Measurements from ENCODE around the gene TMEM143.
"Not testable (repeated sequence)": the region's sequence is repeated elsewhere in the genome, so short reads cannot be mapped to it uniquely, and the experiment has no call there.

Gene TMEM143

DNA sequence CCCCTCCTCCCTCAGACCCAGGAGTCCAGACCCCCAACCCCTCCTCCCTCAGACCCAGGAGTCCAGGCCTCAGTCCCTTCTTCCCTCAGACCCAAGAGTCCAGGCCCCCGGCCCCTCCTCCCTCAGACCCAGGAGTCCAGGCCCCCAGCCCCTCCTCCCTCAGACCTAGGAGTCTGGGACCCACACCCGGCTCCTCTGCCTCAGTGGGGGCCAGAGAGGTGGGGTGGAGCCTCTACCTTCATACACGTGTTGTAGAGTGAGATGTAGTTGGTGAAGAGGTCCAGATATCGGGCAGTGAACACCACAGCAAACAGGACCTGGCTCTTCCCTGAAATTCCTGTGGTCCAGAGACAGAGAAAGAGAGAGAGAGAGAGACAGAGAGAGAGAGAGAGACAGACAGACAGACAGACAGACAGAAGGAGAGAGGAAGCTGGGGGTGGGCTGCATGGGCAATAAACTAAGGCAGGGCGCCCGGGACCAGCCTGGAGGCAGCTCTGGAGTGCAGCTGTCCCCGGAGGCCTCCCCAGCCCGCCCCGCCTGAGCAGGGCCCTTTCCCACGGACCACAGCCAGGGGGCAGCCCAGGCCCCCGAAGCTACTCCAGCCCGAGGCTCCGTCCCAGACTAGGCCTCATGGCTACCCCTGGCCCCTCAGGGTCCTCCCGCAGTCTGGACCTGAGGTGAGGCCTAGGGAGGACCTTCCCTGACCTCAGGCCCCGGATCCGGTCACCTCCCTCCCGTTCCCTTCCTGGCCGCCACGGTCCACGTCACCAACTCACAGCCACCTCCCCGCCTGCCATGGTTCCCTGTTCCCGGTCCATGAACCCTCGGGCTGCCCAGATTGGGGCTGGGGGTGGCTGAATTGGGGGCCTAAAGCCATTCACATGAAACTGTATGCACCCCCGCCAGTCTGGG lies 26.7 kb upstream of the TMEM143 start:
- DNase-seq = peak in 1 of 2 donors; percentile 52

DNA sequence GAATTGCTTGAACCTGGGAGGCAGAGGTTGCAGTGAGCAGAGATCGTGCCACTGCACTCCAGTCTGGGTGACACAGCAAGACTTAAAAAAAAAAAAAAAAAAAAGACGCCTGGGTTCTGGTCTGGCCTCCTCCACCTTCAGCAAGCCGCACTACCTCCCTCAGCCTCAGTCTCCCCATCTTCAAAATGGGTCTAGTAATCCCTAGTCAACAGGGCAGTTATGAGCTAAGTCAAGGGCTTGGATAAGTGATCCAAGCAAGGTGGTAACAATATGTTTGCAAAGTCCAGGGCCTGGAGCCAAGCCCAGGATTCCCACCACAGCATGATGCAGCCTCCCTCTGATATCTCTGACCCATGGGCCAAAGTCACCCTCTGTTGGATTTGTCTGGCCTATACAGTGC lies 23.2 kb upstream of the TMEM143 start:
- no peak for DNase-seq

DNA sequence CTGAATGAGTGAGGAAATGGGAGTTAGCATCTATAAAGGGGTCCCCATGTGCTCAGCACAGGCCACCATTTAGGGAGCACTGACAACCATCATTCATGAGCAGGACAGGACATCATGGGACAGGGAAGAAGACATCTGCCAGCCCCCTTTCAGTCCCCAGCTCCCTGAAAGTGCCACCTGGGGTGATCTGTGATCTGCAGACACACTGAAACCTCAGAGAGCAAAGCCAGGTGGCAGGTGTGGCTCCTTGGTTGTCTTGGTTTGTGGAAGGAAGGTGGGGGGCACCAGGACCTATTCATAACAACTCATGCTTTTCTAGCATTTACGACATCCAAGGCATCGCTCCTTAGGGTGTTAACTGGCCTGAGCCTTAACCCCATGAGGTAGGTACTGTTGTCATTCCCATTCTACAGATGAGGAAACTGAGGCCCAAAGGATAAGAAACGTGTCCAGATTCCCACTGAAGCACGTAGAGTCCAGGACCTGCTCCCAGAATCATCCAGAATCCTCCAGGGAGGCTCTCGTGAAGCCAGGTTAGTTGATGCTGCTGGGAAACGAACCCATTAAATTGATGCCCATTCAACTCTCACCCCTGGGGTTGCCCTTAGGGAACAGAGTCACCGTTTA lies 21.8 kb upstream of the TMEM143 start:
- no peak for DNase-seq

DNA sequence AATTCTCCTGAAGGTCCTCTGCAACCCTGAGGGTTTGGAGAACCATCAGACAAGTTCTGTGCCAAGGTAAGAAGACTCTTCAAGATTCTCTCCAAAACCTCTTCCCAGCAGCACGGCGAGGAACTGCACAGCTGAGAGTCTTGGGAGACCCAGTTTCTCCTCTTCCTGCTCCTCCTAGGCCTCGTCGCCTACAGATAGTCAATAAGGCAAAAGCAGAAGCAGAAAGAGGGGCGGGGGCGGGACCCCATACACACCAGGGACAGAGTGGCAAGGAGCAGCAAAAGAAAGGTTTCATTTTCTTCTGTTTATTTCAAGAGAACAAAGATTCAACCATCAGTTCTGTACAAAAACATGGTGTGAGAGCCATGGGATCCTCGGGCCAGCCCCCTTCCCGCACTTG lies 18.5 kb upstream of the TMEM143 start:
- DNase-seq = no peak

DNA sequence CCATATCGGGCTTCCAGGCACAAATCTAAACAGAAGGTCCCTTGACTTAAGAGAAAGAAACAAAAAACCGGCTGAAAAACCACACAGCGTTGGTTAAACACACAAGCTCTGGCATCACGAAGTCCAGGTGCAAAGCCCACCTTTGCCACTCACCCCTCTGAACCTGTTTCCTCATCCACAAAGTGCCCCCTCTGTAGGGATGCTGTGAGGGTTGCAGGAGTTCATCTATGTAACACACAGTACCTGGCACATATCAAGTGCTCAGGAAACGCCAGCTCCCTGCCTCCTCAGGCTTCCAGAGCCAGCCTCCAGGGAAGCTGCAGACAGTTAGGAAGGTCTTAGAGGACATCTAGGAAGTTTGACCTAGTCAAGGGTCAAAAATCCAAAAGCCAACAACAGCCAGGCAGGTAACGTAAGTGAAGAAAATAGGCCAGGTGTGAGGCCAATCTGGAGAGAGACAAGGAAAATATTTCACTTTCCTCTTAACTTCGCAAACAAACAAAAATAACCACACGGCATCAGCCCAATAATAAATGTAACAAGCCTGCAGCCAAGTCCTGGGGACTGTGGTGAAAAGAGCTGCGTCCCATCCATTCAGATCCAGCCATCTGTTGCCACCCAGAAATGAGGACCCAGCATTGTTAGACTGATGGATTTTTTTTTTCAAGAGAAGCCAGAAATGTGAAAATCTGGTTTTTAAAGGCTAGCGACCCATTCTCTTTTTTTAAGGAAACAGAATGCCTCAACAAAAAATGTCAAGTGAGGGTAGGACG lies 17.6 kb upstream of the TMEM143 start:
- no peak for DNase-seq

DNA sequence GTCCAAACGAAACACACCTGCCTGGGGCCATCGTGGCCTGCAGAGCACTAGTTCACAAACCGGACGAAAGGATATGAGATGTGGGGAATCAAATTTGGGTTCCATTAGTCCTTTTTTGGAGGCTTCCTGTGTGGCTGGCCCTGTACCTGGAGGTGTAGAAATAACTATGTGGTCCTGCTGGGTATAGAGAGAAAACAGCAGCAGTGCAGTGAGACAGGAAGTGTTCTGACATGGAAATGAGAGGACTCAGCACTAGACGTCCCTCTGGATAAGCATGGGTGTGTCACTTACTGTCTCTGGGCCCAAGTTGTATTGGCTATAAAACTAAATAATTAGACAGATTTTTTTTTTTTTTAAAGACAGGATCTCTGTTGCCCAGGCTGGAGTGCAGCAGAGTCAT lies 15.3 kb upstream of the TMEM143 start:
- no peak for DNase-seq

DNA sequence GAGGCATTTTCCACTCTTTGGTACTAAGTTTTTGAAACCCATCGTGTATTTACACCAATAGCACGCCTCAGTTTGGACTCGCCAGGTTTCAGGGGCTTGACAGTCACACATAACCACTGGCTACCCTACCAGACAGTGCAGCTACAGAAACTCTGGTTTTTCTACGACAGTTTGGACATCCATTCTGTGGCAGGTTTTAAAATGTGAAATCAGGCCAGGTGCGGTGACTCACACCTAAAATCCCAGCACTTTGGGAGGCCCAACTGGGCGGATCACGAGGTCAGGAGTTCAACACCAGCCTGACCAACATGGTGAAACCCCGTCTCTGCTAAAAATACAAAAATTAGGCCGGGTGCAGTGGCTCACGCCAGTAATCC lies 14.4 kb upstream of the TMEM143 start:
- no peak for DNase-seq

- no peak for DNase-seq
These were observed 9.8 kb upstream of the TMEM143 start for GRCh38 chr19:48373567-48373966.

GRCh38 chr19:48372904-48373303 lies 9.2 kb upstream of the TMEM143 start:
- no peak for DNase-seq

DNA sequence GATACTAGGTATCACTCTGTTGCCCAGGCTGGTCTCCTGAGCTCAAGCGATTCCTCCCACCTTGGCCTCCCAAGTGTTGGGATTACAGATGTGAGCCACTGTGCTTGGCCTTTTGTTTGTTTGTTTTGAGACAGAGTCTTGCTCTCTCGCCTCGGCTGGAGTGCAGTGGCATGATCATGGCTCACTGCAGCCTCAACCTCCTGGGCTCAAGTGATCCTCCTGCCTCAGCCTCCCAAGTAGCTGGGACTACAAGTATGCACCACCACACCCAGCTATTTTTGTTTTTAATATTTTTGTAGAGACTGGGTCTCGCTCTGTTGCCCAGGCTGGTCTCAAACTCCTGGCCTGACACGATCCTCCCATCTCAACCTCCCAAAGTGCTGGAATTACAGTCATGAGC lies 8.0 kb upstream of the TMEM143 start:
- DNase-seq = not testable (repeated sequence)

DNA sequence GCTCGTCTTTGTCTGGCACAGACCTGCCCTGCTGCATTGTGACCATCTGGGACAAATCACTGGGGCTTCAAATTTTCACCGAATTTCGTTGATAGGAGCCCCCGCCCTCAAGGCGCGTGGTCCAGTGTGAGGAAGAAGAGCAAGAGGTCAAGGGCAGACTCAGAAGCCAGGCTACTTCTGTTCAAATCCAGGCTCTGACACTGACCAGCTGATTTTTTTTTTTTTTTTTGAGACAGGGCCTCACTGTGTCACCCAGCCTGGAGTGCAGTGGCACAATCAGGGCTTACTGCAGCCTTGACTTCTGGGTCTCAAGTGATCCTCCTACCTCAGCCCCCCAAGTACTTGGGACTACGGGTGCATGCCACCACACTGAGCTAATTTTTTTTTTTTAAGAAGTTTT lies 7.6 kb upstream of the TMEM143 start:
- DNase-seq = no peak

GRCh38 chr19:48370955-48371354 lies 7.2 kb upstream of the TMEM143 start:
- no peak for DNase-seq

DNA sequence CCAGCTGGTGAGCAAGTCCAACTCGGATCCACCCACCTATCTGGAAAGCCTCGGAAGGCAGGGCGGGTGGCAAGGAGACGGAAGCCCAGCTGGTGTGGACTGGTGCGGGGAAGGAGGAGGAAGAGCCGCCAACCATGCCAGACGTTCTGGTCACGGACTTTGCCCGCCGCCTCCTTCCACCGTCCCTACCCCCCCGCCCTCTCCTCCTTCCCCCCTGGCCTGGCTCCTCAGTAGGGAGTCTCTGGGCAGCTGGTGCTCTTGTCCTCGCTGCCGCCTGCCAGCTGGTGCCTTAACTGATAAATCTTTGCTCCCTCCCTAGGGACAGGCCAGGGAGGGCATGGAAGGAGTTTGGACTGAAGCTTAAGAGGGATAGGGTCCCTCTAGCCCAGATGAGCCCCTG lies 5.2 kb upstream of the TMEM143 start:
- DNase-seq = no peak

- no peak for DNase-seq
These were observed 4.1 kb upstream of the TMEM143 start for GRCh38 chr19:48367855-48368254.

- no peak for DNase-seq
These were observed 1.9 kb upstream of the TMEM143 start for GRCh38 chr19:48365602-48366001.

GRCh38 chr19:48364598-48365348 lies 1.0 kb upstream of the TMEM143 start:
- no peak for DNase-seq

GRCh38 chr19:48363500-48363809 lies 285 bp downstream of the TMEM143 start:
- peak in 1 of 2 donors; percentile 55 for DNase-seq

DNA sequence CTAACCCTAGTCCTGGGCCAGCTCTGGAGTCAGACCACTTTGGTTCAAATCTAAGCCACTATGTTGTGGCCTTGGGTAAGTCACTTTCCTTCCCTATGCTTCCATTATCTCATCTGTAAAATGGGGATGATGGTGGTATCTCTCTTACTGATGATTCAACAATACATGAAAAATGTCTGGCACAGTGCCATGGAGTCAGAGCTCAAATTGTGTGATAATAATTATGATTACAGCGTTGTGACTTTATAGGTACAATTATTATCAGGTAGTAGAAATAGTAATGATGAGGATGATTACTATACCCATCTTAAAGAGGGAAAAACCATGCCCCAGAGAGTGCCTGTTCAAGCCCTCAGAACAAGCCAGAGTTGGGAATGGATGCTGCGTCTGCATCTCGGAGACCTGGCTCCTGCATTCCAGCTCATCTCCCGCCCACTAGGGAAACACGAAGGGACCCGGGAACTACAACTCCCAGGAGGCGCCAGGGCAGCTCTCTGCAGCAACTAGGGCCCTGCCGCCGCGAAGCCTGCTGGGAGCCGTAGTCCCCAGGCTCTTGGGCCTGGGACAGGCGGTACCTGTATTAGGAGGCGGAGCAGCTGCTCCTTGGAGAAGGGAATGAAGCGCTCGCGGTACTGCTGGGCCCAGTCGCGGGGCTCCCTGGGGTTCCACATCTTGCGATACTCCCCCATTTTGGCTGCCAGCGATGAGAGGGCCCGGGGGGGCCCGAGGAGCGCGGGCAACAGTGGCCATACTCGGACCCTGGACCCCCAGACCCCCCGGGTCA lies 832 bp downstream of the TMEM143 start:
- DNase-seq = peak; percentile 95

GRCh38 chr19:48361912-48362311 lies 1.8 kb downstream of the TMEM143 start:
- no peak for DNase-seq

DNA sequence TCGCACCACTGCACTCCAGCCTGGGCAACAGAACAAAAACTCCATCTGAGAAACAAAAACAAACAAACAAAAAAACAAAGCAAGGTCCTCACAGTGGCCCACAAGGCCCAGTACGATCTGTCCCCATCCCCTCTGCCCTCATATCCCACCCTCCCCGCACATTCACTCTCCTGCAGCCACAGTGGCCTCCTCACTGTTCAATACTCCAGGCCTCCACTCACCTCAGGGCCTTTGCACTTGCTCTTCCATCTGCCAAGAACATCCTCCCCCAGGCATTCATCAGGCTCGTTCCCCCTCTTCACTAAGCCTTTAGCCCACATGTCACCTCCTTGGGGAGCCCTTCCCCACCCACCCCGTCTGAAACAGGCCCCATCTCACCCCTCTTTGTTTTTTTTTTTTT lies 4.6 kb downstream of the TMEM143 start:
- DNase-seq = no peak

- no peak for DNase-seq
These were observed 8.3 kb downstream of the TMEM143 start for GRCh38 chr19:48355365-48355954.
